Measurements from ENCODE around the gene PTPN5.

PTPN5 gene

DNA sequence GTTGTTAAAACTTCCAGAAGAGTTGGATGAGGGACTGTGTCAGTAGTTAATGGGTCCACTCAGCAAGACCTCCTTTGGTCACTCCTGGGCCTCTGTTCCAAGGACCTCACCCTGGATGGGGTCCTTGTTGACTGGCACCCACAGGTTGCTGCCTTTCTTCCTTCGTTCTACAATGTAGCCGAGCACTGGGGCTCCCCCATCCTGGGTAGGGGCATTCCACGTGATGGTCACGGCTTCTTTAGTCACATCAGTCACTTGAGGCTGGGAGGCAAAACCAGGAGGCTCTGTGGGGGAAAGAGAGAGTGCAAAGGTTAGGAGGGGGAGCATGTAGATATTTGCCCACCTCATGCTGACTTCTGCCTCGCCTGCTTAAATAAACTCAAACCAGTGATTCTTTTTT, 81.1 kb downstream of the PTPN5 start:
- no peaks in the 10 kb centered on the region for H3K9me3 Mint-ChIP-seq

DNA sequence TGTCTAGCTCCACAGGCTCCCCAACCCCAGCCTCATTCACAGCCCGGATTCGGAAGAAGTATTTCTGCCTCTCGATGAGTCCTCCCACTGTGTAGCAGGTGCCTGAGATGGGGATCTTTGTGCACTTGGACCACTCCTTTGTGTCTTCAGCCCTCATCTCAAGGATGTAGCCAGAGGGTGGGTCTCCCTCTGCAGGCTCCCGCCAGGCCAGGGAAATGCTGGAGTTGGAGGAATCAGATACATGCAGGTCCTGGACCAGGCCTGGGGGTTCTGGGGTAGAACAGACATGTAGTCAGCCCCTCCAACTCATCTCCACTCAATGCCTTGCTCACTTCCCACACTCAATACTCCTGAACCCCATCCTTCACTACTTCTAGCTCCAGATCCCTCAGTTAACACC, 82.2 kb downstream of the PTPN5 start:
- H3K4me3 Mint-ChIP-seq, result no peak overlapping the region
- no peaks in the 10 kb centered on the region for H3K9me3 Mint-ChIP-seq
- TF ChIP-seq, protein P1, sequence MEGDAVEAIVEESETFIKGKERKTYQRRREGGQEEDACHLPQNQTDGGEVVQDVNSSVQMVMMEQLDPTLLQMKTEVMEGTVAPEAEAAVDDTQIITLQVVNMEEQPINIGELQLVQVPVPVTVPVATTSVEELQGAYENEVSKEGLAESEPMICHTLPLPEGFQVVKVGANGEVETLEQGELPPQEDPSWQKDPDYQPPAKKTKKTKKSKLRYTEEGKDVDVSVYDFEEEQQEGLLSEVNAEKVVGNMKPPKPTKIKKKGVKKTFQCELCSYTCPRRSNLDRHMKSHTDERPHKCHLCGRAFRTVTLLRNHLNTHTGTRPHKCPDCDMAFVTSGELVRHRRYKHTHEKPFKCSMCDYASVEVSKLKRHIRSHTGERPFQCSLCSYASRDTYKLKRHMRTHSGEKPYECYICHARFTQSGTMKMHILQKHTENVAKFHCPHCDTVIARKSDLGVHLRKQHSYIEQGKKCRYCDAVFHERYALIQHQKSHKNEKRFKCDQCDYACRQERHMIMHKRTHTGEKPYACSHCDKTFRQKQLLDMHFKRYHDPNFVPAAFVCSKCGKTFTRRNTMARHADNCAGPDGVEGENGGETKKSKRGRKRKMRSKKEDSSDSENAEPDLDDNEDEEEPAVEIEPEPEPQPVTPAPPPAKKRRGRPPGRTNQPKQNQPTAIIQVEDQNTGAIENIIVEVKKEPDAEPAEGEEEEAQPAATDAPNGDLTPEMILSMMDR (IDR thresholded peaks at IDR 0.05; ENCODE audit: unreplicated experiment in 3 of 3), result no peak
- no peaks in the 10 kb centered on the region for H3K4me1 Mint-ChIP-seq
- H3K27ac Mint-ChIP-seq, result no peak overlapping the region
- no peaks in the 10 kb centered on the region for H3K36me3 Mint-ChIP-seq (ENCODE audit: low read depth)
- H3K27me3 Mint-ChIP-seq (ENCODE audit: low read depth), result peaks cover 24% of the 10 kb centered on the region

More for the DNA sequence above, 81.1 kb downstream of the PTPN5 start:
- Mint-ChIP-seq H3K27me3 (ENCODE audit: low read depth) (peaks cover 24% of the 10 kb centered on the region), H3K4me1 (no peaks in the 10 kb centered on the region), H3K36me3 (ENCODE audit: low read depth) (no peaks in the 10 kb centered on the region), H3K27ac (no peak overlapping the region), H3K4me3 (no peak overlapping the region)
- TF ChIP-seq, protein P1 (IDR thresholded peaks at IDR 0.05; ENCODE audit: unreplicated experiment in 3 of 3), result no peak

DNA sequence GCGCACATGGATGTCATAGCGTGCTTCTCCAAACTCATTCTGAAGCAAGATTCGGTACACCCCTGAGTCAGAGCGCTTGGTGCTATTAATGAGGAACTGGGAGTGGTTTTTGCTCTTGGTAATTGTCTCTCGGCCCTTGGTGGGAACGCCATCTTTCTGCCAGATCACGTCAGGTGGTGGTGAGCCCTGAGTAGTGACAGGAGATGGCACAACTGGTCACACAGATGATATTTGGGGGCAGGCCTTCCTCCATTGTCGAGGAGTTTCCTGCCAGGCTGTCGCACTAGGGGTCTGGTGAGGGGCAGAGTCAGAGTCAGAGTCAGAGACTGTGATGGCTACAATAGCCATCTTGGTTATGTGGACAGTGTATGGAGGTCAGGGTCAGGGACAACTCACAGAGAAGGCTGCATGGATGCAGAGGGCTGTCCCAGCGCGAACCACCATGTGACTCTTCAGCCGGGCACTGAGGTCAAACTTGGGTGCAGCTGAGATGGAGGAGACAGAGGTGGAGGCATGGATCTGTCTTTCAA, 83.7 kb downstream of the PTPN5 start:
- H3K4me1 Mint-ChIP-seq, result peaks cover 5% of the 10 kb centered on the region
- H3K27ac Mint-ChIP-seq, result no peak overlapping the region
- no peaks in the 10 kb centered on the region for H3K9me3 Mint-ChIP-seq
- H3K36me3 Mint-ChIP-seq (ENCODE audit: low read depth), result no peaks in the 10 kb centered on the region
- no peak overlapping the region for H3K4me3 Mint-ChIP-seq
- H3K27me3 Mint-ChIP-seq (ENCODE audit: low read depth), result peaks cover 14% of the 10 kb centered on the region
- TF ChIP-seq, protein P1 (IDR thresholded peaks at IDR 0.05; ENCODE audit: unreplicated experiment in 3 of 3), result no peak

DNA sequence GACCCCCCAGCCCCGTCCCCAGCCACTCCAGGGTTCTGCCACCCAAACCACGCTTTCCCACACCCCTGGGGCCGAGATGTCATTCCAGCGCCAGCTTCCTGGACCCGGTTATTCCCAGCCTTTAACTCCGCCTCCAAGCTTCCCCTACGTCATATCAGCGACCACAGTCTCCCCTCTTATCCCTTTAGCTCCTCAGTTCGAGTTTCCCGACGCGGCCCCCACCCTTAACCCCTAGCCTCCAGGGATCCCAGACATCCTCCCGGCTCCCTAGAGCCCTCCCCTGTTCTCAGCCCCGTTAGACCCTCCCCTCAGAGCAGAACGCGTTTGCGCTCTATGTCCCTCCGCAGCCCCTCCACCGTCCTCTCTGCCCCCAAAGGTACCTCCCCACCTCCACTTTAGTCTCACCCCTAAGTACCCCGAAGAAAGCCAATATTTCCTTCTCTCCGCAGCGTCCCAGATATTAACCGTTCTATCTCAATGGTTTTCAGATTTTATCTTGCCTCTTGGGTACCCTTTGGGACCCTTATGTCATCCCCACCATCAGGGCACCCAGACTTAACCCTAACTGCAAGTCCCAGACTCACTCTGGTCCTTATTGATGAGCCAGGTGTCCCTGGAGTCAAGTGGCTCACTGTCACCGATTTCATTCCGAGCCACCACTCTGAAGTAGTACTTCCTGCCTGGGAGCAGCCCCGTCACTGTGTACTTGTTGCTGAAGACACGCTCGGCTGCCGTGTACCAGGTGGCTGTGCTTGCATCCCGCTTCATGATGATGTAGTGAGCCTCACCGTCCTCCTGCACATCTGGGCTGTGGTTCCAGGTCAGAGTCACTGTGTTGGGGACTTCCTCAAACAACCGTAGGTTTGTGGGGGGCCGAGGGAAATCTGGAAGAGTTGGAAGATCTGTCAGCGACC, 85.0 kb downstream of the PTPN5 start:
- Mint-ChIP-seq H3K27ac (no peak overlapping the region), H3K36me3 (ENCODE audit: low read depth) (no peaks in the 10 kb centered on the region), H3K4me3 (no peak overlapping the region)

DNA sequence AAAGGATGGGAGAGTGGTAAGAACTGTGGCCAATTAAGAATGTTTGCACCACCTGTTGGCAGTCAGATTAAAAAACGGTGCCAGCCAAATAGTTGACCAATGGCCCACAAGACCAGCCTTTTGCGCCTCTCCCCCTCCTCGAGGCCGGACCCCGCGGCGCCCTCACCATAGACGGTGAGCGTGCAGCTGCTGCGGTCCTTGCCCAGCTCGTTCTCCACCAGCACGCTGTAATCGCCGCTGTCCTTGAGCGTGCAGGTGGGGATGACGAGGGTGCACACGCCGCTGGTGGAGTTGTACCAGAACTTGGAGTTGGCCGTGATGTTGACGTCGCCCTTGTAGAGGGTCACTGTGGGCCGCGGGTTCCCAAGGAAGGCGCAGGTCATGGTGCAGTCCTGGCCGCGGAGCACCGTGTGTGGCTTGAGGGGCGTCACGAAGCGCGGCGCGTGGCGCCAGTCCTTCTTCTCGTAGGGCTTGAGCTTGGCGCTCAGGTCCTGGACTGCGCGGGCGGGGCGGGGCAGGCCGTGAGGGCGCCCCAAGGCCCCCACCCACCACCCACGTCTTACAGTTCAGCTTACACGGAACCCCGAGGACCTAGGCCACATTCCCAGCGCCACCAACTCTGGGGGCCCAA, 85.8 kb downstream of the PTPN5 start:
- TF ChIP-seq, protein P1 (IDR thresholded peaks at IDR 0.05; ENCODE audit: unreplicated experiment in 3 of 3), result no peak
- no peak overlapping the region for H3K27ac Mint-ChIP-seq
- H3K4me3 Mint-ChIP-seq, result no peak overlapping the region

More for the DNA sequence above, 85.0 kb downstream of the PTPN5 start:
- no peaks in the 10 kb centered on the region for H3K9me3 Mint-ChIP-seq
- peaks cover 5% of the 10 kb centered on the region for H3K4me1 Mint-ChIP-seq
- peaks cover 13% of the 10 kb centered on the region for H3K27me3 Mint-ChIP-seq (ENCODE audit: low read depth)
- TF ChIP-seq, protein P1 (IDR thresholded peaks at IDR 0.05; ENCODE audit: unreplicated experiment in 3 of 3), result no peak

More for the DNA sequence above, 85.8 kb downstream of the PTPN5 start:
- peaks cover 10% of the 10 kb centered on the region for H3K4me1 Mint-ChIP-seq
- H3K27me3 Mint-ChIP-seq (ENCODE audit: low read depth), result peaks cover 18% of the 10 kb centered on the region
- H3K9me3 Mint-ChIP-seq, result no peaks in the 10 kb centered on the region
- H3K36me3 Mint-ChIP-seq (ENCODE audit: low read depth), result no peaks in the 10 kb centered on the region

Measured in nephron (organoid).